Esophagus muscularis mucosa (tissue), 3 donors: ENCODE data around the gene ITPR2.

Experiments
- CTCF ChIP-seq, 3 experiments: fragments of 200-600 bp in 2 of 3; fragments of 450-650 bp in 1 of 3; sonication (generic) in 2 of 3; IDR thresholded peaks; one replicate each; pipeline ENCODE4 v1.5.1; 2017 to 2019; ENCODE audit warnings: antibody characterized with exemption in 3 of 3, mild to moderate bottlenecking in 2 of 3, moderate library complexity in 1 of 3
- POLR2A ChIP-seq: fragments of 450-650 bp; IDR thresholded peaks from one replicate; pipeline ENCODE4 v1.6.1; 2017; ENCODE audit warnings: antibody characterized with exemption, moderate library complexity, mild to moderate bottlenecking, low read depth

DNA sequence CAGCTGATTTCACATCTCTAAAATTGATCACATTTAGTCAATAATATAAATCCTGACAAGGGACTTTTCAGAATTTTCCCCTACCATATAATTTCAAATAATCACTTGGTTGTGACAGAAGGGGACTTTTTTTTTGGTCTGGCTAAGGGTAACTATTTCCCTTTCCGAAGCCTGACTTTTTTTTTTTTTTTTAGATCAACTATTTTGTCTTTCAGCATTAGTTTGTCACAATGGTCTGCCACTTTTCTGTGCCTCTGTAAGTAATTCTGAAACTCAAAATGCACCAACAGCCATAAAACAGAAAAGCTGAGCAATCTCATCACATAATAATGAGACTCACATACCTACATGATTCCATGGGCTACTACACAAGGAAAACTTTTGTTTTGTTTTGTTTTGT lies 371.2 kb downstream of the ITPR2 start:
- TF ChIP-seq CTCF (IDR thresholded peaks at IDR 0.05) (no peak), POLR2A (no peak)
